ENCODE data around the gene HJV.

Gene HJV

GRCh38 chr1:146021050-146021445 lies 487 bp downstream of the HJV start:
- DNase-seq: peak in 1 of 2 experiments; percentile 59

GRCh38 chr1:146020058-146021049 lies 1.2 kb downstream of the HJV start:
- DNase-seq: peak; percentile 97

- no peak for DNase-seq
These were observed 2.1 kb downstream of the HJV start for GRCh38 chr1:146019231-146020057.

- no peak for DNase-seq
These were observed 4.6 kb downstream of the HJV start for GRCh38 chr1:146016891-146017290.

- no peak for DNase-seq
These were observed 8.0 kb downstream of the HJV start for GRCh38 chr1:146013559-146013922.

- DNase-seq: peak; percentile 82 to 91
These were observed 8.6 kb downstream of the HJV start for GRCh38 chr1:146012703-146013558.

GRCh38 chr1:146010126-146010738 lies 11.3 kb downstream of the HJV start:
- no peak for DNase-seq

GRCh38 chr1:146007489-146008133 lies 13.9 kb downstream of the HJV start:
- DNase-seq: no peak

GRCh38 chr1:146001709-146002108 lies 19.8 kb downstream of the HJV start:
- no peak for DNase-seq

GRCh38 chr1:145999321-146000024 lies 22.1 kb downstream of the HJV start:
- DNase-seq: no peak

GRCh38 chr1:145997718-145998023 lies 23.9 kb downstream of the HJV start:
- no peak for DNase-seq

- peak; percentile 67 to 80 for DNase-seq
These were observed 24.4 kb downstream of the HJV start for GRCh38 chr1:145997016-145997717.

GRCh38 chr1:145996433-145997015 lies 25.0 kb downstream of the HJV start, which contains the start of gene TXNIP:
Gene TXNIP (minus strand): TSS chr1:145996579. CDS start chr1:145996266, 313 bp downstream.
- DNase-seq: peak; percentile 99 to 100

GRCh38 chr1:145995964-145996432 lies 25.5 kb downstream of the HJV start:
- DNase-seq: peak; percentile 56 to 78

GRCh38 chr1:145995148-145995881 lies 26.2 kb downstream of the HJV start:
- DNase-seq: peak in 1 of 2 experiments; percentile 39

- no peak for DNase-seq
These were observed 27.0 kb downstream of the HJV start for GRCh38 chr1:145994391-145995120.

- no peak for DNase-seq
These were observed 27.7 kb downstream of the HJV start for GRCh38 chr1:145993618-145994390.

All from NCI-H526 (cell line).